ENCODE data around the gene FZD10.

The FZD10 gene

DNA sequence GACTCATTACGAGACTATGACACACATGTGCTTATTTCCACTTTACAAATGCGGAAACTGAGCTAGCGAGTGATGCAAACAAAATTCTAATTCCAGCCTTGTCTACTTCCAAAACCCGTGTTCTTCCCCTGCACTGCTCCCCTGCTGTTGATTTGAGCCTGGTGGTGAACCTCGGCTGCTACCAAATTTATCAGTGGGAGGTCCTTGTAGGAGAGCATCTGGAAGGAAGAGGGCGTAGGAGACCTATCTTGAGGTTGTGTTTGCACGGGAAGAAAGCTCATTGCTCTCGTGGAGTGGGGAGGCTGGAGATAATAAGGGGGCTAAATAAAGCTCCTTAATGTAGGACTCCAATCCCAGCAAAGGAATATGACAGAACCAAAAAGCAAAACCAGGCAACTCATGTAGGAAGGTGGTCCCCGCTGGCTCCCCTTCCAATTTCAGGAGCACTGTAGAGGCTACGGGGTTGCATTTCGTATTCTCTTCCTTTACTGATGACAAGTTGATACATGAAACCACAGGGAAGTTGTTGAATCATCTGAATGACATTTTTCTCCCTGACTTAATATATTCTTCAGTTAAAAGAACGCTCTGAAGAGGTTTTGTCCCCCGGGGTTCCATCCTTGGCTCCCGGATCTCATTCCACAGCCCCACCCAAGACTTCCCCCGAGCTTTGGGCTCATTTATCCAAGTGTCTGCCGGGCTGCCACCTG is 52.6 kb downstream of the FZD10 start:
- no peak overlapping the region for H3K27ac ChIP-seq (ENCODE audit: low read depth, low read length, poor library complexity, severe bottlenecking)
- no peak for TF ChIP-seq EZH2 (IDR thresholded peaks at IDR 0.05; ENCODE audit: borderline replicate concordance, low read length)
- TF ChIP-seq, protein P1, sequence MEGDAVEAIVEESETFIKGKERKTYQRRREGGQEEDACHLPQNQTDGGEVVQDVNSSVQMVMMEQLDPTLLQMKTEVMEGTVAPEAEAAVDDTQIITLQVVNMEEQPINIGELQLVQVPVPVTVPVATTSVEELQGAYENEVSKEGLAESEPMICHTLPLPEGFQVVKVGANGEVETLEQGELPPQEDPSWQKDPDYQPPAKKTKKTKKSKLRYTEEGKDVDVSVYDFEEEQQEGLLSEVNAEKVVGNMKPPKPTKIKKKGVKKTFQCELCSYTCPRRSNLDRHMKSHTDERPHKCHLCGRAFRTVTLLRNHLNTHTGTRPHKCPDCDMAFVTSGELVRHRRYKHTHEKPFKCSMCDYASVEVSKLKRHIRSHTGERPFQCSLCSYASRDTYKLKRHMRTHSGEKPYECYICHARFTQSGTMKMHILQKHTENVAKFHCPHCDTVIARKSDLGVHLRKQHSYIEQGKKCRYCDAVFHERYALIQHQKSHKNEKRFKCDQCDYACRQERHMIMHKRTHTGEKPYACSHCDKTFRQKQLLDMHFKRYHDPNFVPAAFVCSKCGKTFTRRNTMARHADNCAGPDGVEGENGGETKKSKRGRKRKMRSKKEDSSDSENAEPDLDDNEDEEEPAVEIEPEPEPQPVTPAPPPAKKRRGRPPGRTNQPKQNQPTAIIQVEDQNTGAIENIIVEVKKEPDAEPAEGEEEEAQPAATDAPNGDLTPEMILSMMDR (IDR thresholded peaks at IDR 0.05; ENCODE audit: low read length) = no peak
- no peaks in the 10 kb centered on the region for H3K79me2 ChIP-seq (ENCODE audit: insufficient read depth, low read length)
- H3K4me2 ChIP-seq (ENCODE audit: low read length) = no peak overlapping the region
- no peaks in the 10 kb centered on the region for H3K4me1 ChIP-seq (ENCODE audit: insufficient read depth, low read length, severe bottlenecking)
- H4K20me1 ChIP-seq (ENCODE audit: insufficient read depth, low read length) = no peaks in the 10 kb centered on the region
- H3F3A ChIP-seq (ENCODE audit: insufficient read depth, low read length) = no peaks in the 10 kb centered on the region
- H3K4me3 ChIP-seq (ENCODE audit: low read depth, low read length, poor library complexity, severe bottlenecking) = no peak overlapping the region
- H3K9ac ChIP-seq (ENCODE audit: low read length) = no peak overlapping the region
- no peaks in the 10 kb centered on the region for H3K36me3 ChIP-seq (ENCODE audit: insufficient read depth, low read length)
- H2AFZ ChIP-seq (ENCODE audit: low read length) = no peak overlapping the region
- H3K9me3 ChIP-seq (ENCODE audit: low read length) = no peaks in the 10 kb centered on the region
- H3K27me3 ChIP-seq (ENCODE audit: insufficient read depth, low read length) = no peaks in the 10 kb centered on the region
- no peaks in the 10 kb centered on the region for H3K9me2 ChIP-seq (ENCODE audit: low read depth, low read length)

Data from OCI-LY1 (cell line).